Astrocyte (in vitro differentiated cells and primary cell): ENCODE results near the gene DSCAM. TPM values are rescaled to one million over a fixed set of nuclear protein-coding genes. Genes with fewer than 3 reads are reported as not detected.

ENCODE experiments used
- DNase-seq: peaks from one replicate; pipeline ENCODE4 v3.0.0-alpha.2; 2010; ENCODE audit warnings: low read depth
- FAIRE-seq: peaks from 2 replicates; lab custom pipeline; 2011; peaks lifted over from hg19 to GRCh38; lab: Jason Lieb, UNC
- H2AFZ ChIP-seq: 2 replicates; pipeline ENCODE4 v1.6.0; 2012; ENCODE audit warnings: low read depth, low read length, inconsistent platforms
- H3K27ac ChIP-seq: 2 replicates; pipeline ENCODE4 v1.5.1; 2011; ENCODE audit warnings: low read depth, low read length, inconsistent platforms
- H3K27me3 ChIP-seq: 2 replicates; pipeline ENCODE4 v1.6.0; 2011; ENCODE audit warnings: low read length, inconsistent platforms; ENCODE audit not compliant: insufficient read depth
- H3K36me3 ChIP-seq: 2 replicates; pipeline ENCODE4 v1.5.1; 2011; ENCODE audit warnings: low read length, inconsistent platforms; ENCODE audit not compliant: insufficient read depth
- H3K4me1 ChIP-seq: 2 replicates; pipeline ENCODE4 v1.5.1; 2011; ENCODE audit warnings: low read length, inconsistent platforms; ENCODE audit not compliant: insufficient read depth
- H3K4me2 ChIP-seq: 2 replicates; pipeline ENCODE4 v1.6.0; 2012; ENCODE audit warnings: low read length, inconsistent platforms
- H3K4me3 ChIP-seq: 2 replicates; pipeline ENCODE4 v1.5.1; 2011; ENCODE audit warnings: low read depth, mild to moderate bottlenecking, low read length, inconsistent platforms; ENCODE audit not compliant: insufficient read depth
- H3K79me2 ChIP-seq: 2 replicates; pipeline ENCODE4 v1.6.0; 2012; ENCODE audit warnings: mild to moderate bottlenecking, low read length, inconsistent platforms; ENCODE audit not compliant: insufficient read depth
- H3K9ac ChIP-seq: 2 replicates; pipeline ENCODE4 v1.6.0; 2012; ENCODE audit warnings: mild to moderate bottlenecking, low read length, inconsistent platforms
- H3K9me3 ChIP-seq: 2 replicates; pipeline ENCODE4 v1.5.1; 2012; ENCODE audit warnings: low read depth, mild to moderate bottlenecking, low read length, inconsistent platforms; ENCODE audit not compliant: insufficient read depth
- H4K20me1 ChIP-seq: 2 replicates; pipeline ENCODE4 v1.6.0; 2012; ENCODE audit warnings: low read length, inconsistent platforms; ENCODE audit not compliant: insufficient read depth
- H3K27ac Mint-ChIP-seq: one replicate; pipeline ENCODE4 v1.8.0; 2021; ENCODE audit warnings: mild to moderate bottlenecking, mixed read lengths; ENCODE audit not compliant: unreplicated experiment
- H3K27me3 Mint-ChIP-seq: one replicate; pipeline ENCODE4 v1.8.0; 2021; ENCODE audit warnings: low read depth, mixed read lengths; ENCODE audit not compliant: unreplicated experiment
- H3K36me3 Mint-ChIP-seq: one replicate; pipeline ENCODE4 v1.8.0; 2021; ENCODE audit warnings: low read depth, mixed read lengths; ENCODE audit not compliant: unreplicated experiment
- H3K4me1 Mint-ChIP-seq: one replicate; pipeline ENCODE4 v1.8.0; 2021; ENCODE audit warnings: low read depth, mixed read lengths; ENCODE audit not compliant: unreplicated experiment
- H3K4me3 Mint-ChIP-seq: one replicate; pipeline ENCODE4 v1.8.0; 2021; ENCODE audit warnings: mild to moderate bottlenecking, moderate library complexity, mixed read lengths; ENCODE audit not compliant: unreplicated experiment
- H3K9me3 Mint-ChIP-seq: one replicate; pipeline ENCODE4 v1.8.0; 2021; ENCODE audit warnings: mild to moderate bottlenecking, mixed read lengths; ENCODE audit not compliant: unreplicated experiment
- EZH2 ChIP-seq: IDR thresholded peaks from 2 replicates; pipeline ENCODE4 v1.6.1; 2012; ENCODE audit warnings: mild to moderate bottlenecking, low read length, inconsistent platforms; ENCODE audit not compliant: insufficient read depth
- total RNA-seq: library from RNA; stranded (reverse); gene quantifications from 2 replicates; pipeline ENCODE4 v1.2.1, GENCODE V29; 2021
- TF ChIP-seq, protein P1 (sequence below): IDR thresholded peaks from 2 replicates; pipeline ENCODE4 v1.5.1; 2011; ENCODE audit warnings: low read depth, mild to moderate bottlenecking, inconsistent platforms, low read length, moderate library complexity; ENCODE audit not compliant: insufficient read depth

Gene DSCAM
- total RNA-seq, 1 donor from 2014 or later = 0.18 TPM

- H3K9ac ChIP-seq = no peak overlapping the region
- no peaks in the 10 kb centered on the region for H3K36me3 ChIP-seq
- TF ChIP-seq, protein P1, sequence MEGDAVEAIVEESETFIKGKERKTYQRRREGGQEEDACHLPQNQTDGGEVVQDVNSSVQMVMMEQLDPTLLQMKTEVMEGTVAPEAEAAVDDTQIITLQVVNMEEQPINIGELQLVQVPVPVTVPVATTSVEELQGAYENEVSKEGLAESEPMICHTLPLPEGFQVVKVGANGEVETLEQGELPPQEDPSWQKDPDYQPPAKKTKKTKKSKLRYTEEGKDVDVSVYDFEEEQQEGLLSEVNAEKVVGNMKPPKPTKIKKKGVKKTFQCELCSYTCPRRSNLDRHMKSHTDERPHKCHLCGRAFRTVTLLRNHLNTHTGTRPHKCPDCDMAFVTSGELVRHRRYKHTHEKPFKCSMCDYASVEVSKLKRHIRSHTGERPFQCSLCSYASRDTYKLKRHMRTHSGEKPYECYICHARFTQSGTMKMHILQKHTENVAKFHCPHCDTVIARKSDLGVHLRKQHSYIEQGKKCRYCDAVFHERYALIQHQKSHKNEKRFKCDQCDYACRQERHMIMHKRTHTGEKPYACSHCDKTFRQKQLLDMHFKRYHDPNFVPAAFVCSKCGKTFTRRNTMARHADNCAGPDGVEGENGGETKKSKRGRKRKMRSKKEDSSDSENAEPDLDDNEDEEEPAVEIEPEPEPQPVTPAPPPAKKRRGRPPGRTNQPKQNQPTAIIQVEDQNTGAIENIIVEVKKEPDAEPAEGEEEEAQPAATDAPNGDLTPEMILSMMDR = no peak
- TF ChIP-seq EZH2 = no peak
- FAIRE-seq (no peak), DNase-seq (no peak)
- H3K27ac Mint-ChIP-seq = no peak overlapping the region
- H3K27me3 ChIP-seq = no peaks in the 10 kb centered on the region
- H3K9me3 ChIP-seq = peaks cover 3% of the 10 kb centered on the region
- peaks cover 5% of the 10 kb centered on the region for H3K9me3 Mint-ChIP-seq
- H3K36me3 Mint-ChIP-seq = no peaks in the 10 kb centered on the region
- H3K27ac ChIP-seq = no peak overlapping the region
- no peak overlapping the region for H3K4me3 ChIP-seq
- no peaks in the 10 kb centered on the region for H4K20me1 ChIP-seq
- H3K4me3 Mint-ChIP-seq = no peak overlapping the region
- H3K27me3 Mint-ChIP-seq = no peaks in the 10 kb centered on the region
- no peaks in the 10 kb centered on the region for H3K79me2 ChIP-seq
- H3K4me1 Mint-ChIP-seq = no peaks in the 10 kb centered on the region
- H2AFZ ChIP-seq = no peak overlapping the region
- no peaks in the 10 kb centered on the region for H3K4me1 ChIP-seq
- H3K4me2 ChIP-seq = no peak overlapping the region
Observed at GRCh38 chr21:40610345-40610744, 236.6 kb downstream of the DSCAM start.

DNA sequence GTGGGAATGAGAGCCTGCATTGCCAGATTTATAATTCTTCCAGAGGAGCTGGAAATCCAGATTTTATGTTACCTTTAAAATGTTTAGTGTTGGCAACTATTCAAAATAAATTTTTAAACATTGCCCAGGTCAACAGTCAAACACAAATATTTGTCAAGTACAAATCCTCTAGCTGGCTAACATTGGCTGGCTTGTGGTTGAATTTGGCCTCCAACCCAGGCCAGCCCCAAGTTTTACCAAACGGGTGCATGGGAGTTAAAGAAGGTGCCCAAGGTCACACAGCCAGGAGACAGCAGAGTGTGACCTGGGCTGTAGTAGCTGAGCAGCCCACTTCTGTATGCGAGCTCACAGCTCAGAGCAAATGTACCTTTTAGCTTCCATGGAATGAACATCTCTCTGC is 240.6 kb downstream of the DSCAM start:
- Histone ChIP-seq H3K36me3 (no peaks in the 10 kb centered on the region), H3K27ac (no peak overlapping the region), H4K20me1 (no peaks in the 10 kb centered on the region), H3K4me2 (no peak overlapping the region), H3K4me3 (no peak overlapping the region), H2AFZ (no peak overlapping the region), H3K9ac (no peak overlapping the region), H3K27me3 (no peaks in the 10 kb centered on the region), H3K9me3 (peaks cover 3% of the 10 kb centered on the region), H3K4me1 (no peaks in the 10 kb centered on the region), H3K79me2 (no peaks in the 10 kb centered on the region)
- DNase-seq = no peak
- TF ChIP-seq, protein P1 = no peak
- TF ChIP-seq EZH2 = no peak
- Mint-ChIP-seq H3K4me3 (no peak overlapping the region), H3K9me3 (no peaks in the 10 kb centered on the region), H3K27me3 (no peaks in the 10 kb centered on the region), H3K36me3 (no peaks in the 10 kb centered on the region), H3K27ac (no peak overlapping the region), H3K4me1 (no peaks in the 10 kb centered on the region)
- no peak for FAIRE-seq

GRCh38 chr21:40605094-40605493 is 241.9 kb downstream of the DSCAM start:
- Histone ChIP-seq H4K20me1 (no peaks in the 10 kb centered on the region), H3K9ac (no peak overlapping the region), H2AFZ (no peak overlapping the region), H3K4me1 (no peaks in the 10 kb centered on the region), H3K4me2 (no peak overlapping the region), H3K9me3 (peaks cover 3% of the 10 kb centered on the region), H3K27me3 (no peaks in the 10 kb centered on the region), H3K79me2 (no peaks in the 10 kb centered on the region), H3K4me3 (no peak overlapping the region), H3K36me3 (no peaks in the 10 kb centered on the region), H3K27ac (no peak overlapping the region)
- H3K36me3 Mint-ChIP-seq = no peaks in the 10 kb centered on the region
- H3K27ac Mint-ChIP-seq = no peak overlapping the region
- H3K27me3 Mint-ChIP-seq = no peaks in the 10 kb centered on the region
- no peak for TF ChIP-seq EZH2
- TF ChIP-seq, protein P1 = no peak
- FAIRE-seq = no peak
- no peak overlapping the region for H3K4me3 Mint-ChIP-seq
- H3K4me1 Mint-ChIP-seq = no peaks in the 10 kb centered on the region
- no peaks in the 10 kb centered on the region for H3K9me3 Mint-ChIP-seq
- no peak for DNase-seq
